Activated CD8-positive, alpha-beta T cell treated with anti-CD3 and anti-CD28 coated beads for 36 hours (primary cell): Measurements from ENCODE around the gene ASB3. TPM values are rescaled to one million over a fixed set of nuclear protein-coding genes. Genes with fewer than 3 reads are reported as not detected.

Experiments used
- ATAC-seq: fragments of 200-7000 bp; cut with Tn5 transposase; one replicate; pipeline ENCODE4 v1.10.0; 2021; ENCODE audit warnings: mild to moderate bottlenecking, moderate library complexity
- CTCF ChIA-PET: fragments of 350-600 bp; sonication (Branson Sonifier 250); formaldehyde crosslinking; loops from one replicate; lab custom pipeline; 2021; ENCODE audit warnings: antibody characterized with exemption; lab: Charles Lee
- POLR2A ChIA-PET: fragments of 350-600 bp; sonication (Branson Sonifier 250); formaldehyde crosslinking; loops from one replicate; lab custom pipeline; 2021; ENCODE audit warnings: antibody characterized with exemption; lab: Charles Lee
- DNase-seq: peaks from one replicate; pipeline ENCODE4 v3.0.0-alpha.2; 2020
- H3K27ac Mint-ChIP-seq: one replicate; pipeline ENCODE4 v1.8.0; 2021; ENCODE audit warnings: mild to moderate bottlenecking, mixed read lengths
- H3K27me3 Mint-ChIP-seq: one replicate; pipeline ENCODE4 v1.8.0; 2021; ENCODE audit warnings: mixed read lengths
- H3K36me3 Mint-ChIP-seq: one replicate; pipeline ENCODE4 v1.8.0; 2021; ENCODE audit warnings: low read depth, mixed read lengths
- H3K4me1 Mint-ChIP-seq: one replicate; pipeline ENCODE4 v1.8.0; 2021; ENCODE audit warnings: low read depth, mixed read lengths
- H3K4me3 Mint-ChIP-seq: one replicate; pipeline ENCODE4 v1.8.0; 2021; ENCODE audit warnings: mild to moderate bottlenecking, moderate library complexity, mixed read lengths
- H3K9me3 Mint-ChIP-seq: one replicate; pipeline ENCODE4 v1.8.0; 2021; ENCODE audit warnings: mixed read lengths
- CTCF ChIP-seq: fragments of 200-600 bp; IDR thresholded peaks from one replicate; pipeline ENCODE4 v1.8.0; 2022; ENCODE audit warnings: antibody characterized with exemption, mild to moderate bottlenecking
- intact Hi-C: fragments of 100-400 bp; cut with micrococcal nuclease; formaldehyde crosslinking; loops from one replicate; pipeline ENCODE4 v1.10.0; 2022
- total RNA-seq, 2 experiments: library from RNA; stranded (reverse); gene quantifications; one replicate each; pipeline ENCODE4 v1.2.3, GENCODE V29; 2021

ASB3 gene
- total RNA-seq, 2 experiments from 2014 or later = 22.9 to 25.3 TPM

- ChIA-PET CTCF (no interaction called here), POLR2A (no interaction called here)
- no peak for TF ChIP-seq CTCF
- ATAC-seq (no peak), DNase-seq (no peak)
- Mint-ChIP-seq H3K9me3 (no peaks in the 10 kb centered on the region), H3K4me3 (no peak overlapping the region), H3K27ac (no peak overlapping the region), H3K4me1 (peaks cover 3% of the 10 kb centered on the region), H3K27me3 (no peaks in the 10 kb centered on the region), H3K36me3 (peaks cover 36% of the 10 kb centered on the region)
- intact Hi-C loops = no loop called here
Observed at GRCh38 chr2:53695575-53695974, 91.2 kb downstream of the ASB3 start.

GRCh38 chr2:53694096-53694771, 92.5 kb downstream of the ASB3 start:
- peaks cover 3% of the 10 kb centered on the region for H3K4me1 Mint-ChIP-seq
- TF ChIP-seq CTCF = no peak
- no peak overlapping the region for H3K4me3 Mint-ChIP-seq
- H3K36me3 Mint-ChIP-seq = peaks cover 28% of the 10 kb centered on the region
- no peaks in the 10 kb centered on the region for H3K9me3 Mint-ChIP-seq
- ChIA-PET CTCF (no interaction called here), POLR2A (no interaction called here)
- H3K27me3 Mint-ChIP-seq = no peaks in the 10 kb centered on the region
- intact Hi-C loops = no loop called here
- no peak overlapping the region for H3K27ac Mint-ChIP-seq
- DNase-seq (no peak), ATAC-seq (no peak)

- Mint-ChIP-seq H3K27me3 (no peaks in the 10 kb centered on the region), H3K9me3 (no peaks in the 10 kb centered on the region), H3K36me3 (peaks cover 20% of the 10 kb centered on the region), H3K27ac (peak overlapping the region; percentile 34), H3K4me1 (peaks cover 3% of the 10 kb centered on the region), H3K4me3 (no peak overlapping the region)
- ChIA-PET CTCF (no interaction called here), POLR2A (no interaction called here)
- DNase-seq (no peak), ATAC-seq (no peak)
- intact Hi-C loops = no loop called here
- no peak for TF ChIP-seq CTCF
Observed at GRCh38 chr2:53690876-53691275, 95.9 kb downstream of the ASB3 start.

- ChIA-PET POLR2A (no interaction called here), CTCF (no interaction called here)
- TF ChIP-seq CTCF = no peak
- Mint-ChIP-seq H3K36me3 (peaks cover 22% of the 10 kb centered on the region), H3K4me3 (no peak overlapping the region), H3K27me3 (no peaks in the 10 kb centered on the region), H3K9me3 (peaks cover 5% of the 10 kb centered on the region), H3K27ac (no peak overlapping the region), H3K4me1 (no peaks in the 10 kb centered on the region)
- DNase-seq (no peak), ATAC-seq (no peak)
- intact Hi-C loops = no loop called here
Observed at GRCh38 chr2:53672881-53673522, 113.8 kb downstream of the ASB3 start.

- Mint-ChIP-seq H3K4me1 (no peaks in the 10 kb centered on the region), H3K27me3 (no peaks in the 10 kb centered on the region), H3K27ac (no peak overlapping the region), H3K4me3 (no peak overlapping the region), H3K36me3 (peaks cover 36% of the 10 kb centered on the region), H3K9me3 (peaks cover 8% of the 10 kb centered on the region)
- ATAC-seq = no peak
- ChIA-PET POLR2A (no interaction called here), CTCF (no interaction called here)
- intact Hi-C loops = no loop called here
- TF ChIP-seq CTCF = no peak
- DNase-seq = no peak
Observed at GRCh38 chr2:53670331-53670730, 116.4 kb downstream of the ASB3 start.
